Stimulated activated CD4-positive, alpha-beta T cell treated with anti-CD3 and anti-CD28 coated beads, TNF-alpha, amount 100 ng/mL, for 24 hours (primary cell): ENCODE data around the gene LY86.

Experiments
- DNase-seq, 3 experiments: peaks; one replicate each; pipeline ENCODE4 v3.0.0-alpha.2; 2020; ENCODE audit warnings: low read depth in 3 of 3

LY86 gene

GRCh38 chr6:6623553-6623952 lies 35.0 kb downstream of the LY86 start:
- no peak for DNase-seq

- no peak for DNase-seq
Measured at GRCh38 chr6:6624269-6624990, 35.9 kb downstream of the LY86 start.

GRCh38 chr6:6626187-6626586 lies 37.7 kb downstream of the LY86 start:
- no peak for DNase-seq

DNA sequence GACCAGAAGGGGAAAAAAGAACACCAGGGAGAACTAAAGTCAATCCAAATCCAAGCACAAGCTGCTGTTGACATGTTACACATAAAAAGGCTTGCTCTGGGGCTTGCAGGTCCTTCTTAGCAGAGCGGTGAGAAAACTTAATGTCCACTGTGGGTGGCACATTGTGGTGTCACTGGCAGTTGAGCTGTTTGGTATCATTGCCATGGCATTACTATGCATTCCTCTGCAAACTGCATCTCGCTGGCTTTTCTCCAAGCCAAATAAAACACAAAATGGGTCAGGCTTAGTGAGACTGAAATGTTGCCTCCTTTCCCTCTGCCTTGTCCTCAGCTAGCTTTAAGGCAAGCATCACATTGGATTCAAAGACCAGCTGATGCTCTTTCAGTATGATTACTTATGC lies 40.9 kb downstream of the LY86 start:
- no peak for DNase-seq

DNA sequence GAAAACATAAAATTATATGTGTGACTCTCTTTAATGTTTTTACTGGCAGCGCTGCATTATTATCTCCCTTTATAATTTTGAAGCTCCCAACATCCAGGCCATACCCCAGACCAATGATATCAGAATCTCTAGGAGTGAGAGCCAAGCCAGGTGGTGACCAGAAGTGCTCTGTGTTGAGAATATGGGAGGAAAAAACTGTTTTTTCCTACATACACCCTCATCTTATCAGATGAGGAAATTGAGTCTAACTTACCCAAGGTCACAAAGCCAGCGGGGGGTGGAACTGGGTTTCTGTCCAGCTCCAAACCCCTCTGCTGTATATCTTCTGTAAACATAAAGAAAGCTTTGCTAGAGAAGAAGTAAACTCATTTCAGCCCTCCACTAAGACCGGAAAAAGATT lies 42.5 kb downstream of the LY86 start:
- no peak for DNase-seq

- no peak for DNase-seq
Measured at GRCh38 chr6:6631534-6632276, 43.2 kb downstream of the LY86 start.

- no peak for DNase-seq
Measured at GRCh38 chr6:6633898-6634734, 45.6 kb downstream of the LY86 start.

DNA sequence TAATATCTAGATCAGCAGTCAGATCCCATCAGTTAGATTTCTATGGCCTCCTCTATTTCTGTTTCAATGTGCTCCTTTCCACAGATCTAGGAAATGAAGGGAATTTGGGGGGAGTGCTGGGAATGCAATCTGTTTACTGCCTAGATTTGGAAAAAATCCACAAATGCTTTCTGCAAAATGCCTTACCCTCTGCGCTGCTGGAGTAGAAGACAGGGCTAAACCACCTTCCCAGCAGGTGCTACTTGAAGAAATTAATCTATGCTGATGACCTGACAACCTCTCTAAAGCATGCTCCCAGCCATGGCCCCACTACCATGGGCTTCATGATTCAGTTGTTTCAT lies 46.2 kb downstream of the LY86 start:
- no peak for DNase-seq

GRCh38 chr6:6635291-6635690 lies 46.8 kb downstream of the LY86 start:
- DNase-seq: no peak

- DNase-seq: no peak
Measured at GRCh38 chr6:6635869-6636268, 47.3 kb downstream of the LY86 start.

GRCh38 chr6:6639572-6639971 lies 51.1 kb downstream of the LY86 start:
- no peak for DNase-seq

GRCh38 chr6:6640926-6641325 lies 52.4 kb downstream of the LY86 start:
- no peak for DNase-seq

DNA sequence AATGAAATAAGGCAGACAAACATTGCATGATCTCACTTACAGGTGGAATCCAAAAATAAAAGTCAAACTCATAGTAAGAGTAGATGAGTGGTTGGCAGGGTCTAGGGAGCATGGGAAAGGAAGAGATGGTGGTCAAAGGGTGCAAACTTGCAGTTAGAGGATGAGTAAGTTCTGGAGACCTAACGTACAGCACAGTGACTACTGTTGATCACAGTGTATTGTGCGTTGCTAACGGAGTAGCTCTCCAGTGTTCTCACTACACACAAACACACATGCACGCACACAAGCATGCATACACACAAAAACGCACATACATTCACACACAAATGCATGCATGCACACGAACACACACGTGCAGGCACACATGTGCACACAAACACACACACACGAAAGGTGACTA lies 54.9 kb downstream of the LY86 start:
- no peak for DNase-seq

DNA sequence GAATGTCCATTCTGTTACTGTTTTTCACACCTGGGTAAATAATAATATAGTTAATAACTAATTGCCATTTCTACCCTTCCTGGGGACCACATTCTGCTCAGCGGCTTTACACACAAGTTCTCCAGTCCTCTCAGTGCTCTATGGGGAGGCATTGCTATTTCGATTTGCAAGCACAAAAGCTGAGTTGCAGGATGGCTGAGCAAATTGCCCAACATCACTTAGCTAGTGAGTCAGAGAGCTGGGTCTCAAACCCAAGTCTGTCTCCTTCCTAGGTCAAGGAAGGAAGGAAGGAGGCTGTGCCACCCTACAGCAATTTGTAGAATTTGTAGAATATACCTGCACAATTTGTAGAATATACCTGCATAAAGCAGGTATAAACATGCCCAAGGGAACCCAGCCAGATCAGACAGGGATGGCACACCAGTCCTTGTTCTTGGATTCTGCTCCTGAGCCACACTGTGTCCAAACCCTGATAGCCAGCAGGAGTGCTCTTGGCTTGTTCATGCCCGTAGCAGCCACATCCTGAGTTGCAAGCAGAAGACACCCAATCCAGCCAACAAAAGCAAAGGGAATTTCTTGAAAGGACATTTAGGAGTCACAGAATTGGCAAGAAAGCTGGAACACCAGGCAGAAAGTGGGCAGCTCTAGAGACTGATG lies 56.9 kb downstream of the LY86 start:
- no peak for DNase-seq

- no peak for DNase-seq
Measured at GRCh38 chr6:6646384-6646783, 57.9 kb downstream of the LY86 start.

DNA sequence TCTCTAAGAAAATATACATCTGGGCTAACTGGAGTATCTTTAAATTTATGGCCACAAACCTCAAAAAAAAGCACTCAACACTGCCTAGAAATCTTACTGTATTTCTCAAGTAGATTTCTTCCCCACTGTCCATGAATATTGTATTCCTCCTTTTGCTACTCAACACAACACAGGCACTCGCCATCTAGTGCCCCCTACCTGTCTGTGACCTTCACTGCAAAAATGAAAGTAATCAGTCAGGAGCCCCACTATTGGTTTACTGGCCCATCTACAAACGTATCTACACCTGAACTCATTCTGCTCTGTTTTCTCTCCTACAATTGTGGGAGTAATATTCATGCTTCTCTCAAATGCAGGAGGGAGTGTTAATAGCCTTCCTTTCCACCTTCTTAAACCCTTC lies 58.3 kb downstream of the LY86 start:
- DNase-seq: no peak

- no peak for DNase-seq
Measured at GRCh38 chr6:6648692-6649343, 60.3 kb downstream of the LY86 start.

DNA sequence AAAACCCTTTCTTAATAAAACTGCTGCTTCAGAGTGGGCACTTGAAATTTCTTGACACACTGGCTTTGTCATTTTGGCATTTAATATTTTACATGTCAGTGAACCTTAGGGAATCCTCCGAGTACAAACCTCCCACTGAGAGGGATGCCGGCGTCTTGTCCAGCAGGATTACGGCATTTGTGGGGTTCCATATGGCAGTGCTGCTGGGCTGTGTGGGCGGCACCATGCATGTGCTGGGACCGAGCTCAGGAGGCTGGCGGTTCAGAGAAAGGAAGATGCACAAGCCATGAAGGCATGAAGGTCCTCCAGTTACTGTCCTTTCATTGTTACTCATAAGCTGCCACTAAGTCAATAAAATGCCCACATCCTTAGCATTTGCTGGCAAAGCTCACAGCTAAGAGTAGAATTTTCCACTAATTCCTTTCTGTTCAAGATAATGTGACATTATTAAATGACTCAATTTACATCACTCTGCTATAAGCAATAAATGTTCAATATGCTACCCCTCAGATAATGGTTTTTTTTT lies 61.4 kb downstream of the LY86 start:
- DNase-seq: no peak

- DNase-seq: no peak
Measured at GRCh38 chr6:6650839-6651238, 62.3 kb downstream of the LY86 start.

DNA sequence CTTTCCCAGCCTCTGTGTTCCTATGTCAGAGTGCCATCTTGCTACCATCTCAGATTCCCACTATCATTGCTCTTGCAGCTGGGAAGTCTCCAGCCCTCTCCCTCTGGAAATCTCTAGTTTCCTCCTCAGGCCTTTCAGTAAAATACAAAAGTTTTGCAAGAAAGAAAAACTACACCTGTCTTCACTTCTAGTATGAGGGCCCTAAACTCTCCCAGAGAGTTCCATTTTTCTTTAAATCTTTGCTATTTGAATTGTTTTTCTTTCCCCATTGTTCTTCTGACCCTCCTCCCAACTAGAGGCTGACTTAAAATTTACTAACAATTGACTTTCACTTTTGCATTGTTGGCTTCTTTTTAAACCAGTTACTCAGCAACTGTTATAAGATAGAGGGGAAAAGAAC lies 62.8 kb downstream of the LY86 start:
- no peak for DNase-seq

DNA sequence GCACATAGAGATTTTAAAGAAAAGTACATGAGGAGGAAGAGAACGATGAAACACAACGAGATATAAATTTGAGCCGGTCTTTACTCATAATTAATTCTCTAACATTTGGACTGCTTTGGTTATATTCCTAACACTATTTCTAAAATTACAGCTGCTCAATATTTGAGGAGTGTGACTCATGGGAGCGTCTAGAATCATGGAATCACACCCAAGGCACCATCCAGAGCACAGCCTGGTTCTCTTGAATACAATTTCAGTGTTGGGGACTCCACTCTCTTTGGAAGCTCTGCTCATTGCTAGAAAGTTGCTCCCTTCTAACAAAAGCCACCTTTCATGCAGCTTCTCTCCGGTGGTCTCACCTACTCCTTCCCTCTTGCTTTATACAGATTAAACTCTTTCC lies 64.4 kb downstream of the LY86 start:
- no peak for DNase-seq
